ENCODE results near the gene RNF223.

- no peak for TF ChIP-seq EHMT2 (IDR thresholded peaks at IDR 0.05; ENCODE audit: low read depth)
- TF ChIP-seq, protein P1, sequence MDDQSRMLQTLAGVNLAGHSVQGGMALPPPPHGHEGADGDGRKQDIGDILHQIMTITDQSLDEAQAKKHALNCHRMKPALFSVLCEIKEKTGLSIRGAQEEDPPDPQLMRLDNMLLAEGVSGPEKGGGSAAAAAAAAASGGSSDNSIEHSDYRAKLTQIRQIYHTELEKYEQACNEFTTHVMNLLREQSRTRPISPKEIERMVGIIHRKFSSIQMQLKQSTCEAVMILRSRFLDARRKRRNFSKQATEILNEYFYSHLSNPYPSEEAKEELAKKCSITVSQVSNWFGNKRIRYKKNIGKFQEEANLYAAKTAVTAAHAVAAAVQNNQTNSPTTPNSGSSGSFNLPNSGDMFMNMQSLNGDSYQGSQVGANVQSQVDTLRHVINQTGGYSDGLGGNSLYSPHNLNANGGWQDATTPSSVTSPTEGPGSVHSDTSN (IDR thresholded peaks at IDR 0.05), result no peak
- TF ChIP-seq HDAC2 (IDR thresholded peaks at IDR 0.05), result no peak
- no peak for TF ChIP-seq MAFK (IDR thresholded peaks at IDR 0.05; ENCODE audit: partially characterized antibody)
- TF ChIP-seq, protein P2, sequence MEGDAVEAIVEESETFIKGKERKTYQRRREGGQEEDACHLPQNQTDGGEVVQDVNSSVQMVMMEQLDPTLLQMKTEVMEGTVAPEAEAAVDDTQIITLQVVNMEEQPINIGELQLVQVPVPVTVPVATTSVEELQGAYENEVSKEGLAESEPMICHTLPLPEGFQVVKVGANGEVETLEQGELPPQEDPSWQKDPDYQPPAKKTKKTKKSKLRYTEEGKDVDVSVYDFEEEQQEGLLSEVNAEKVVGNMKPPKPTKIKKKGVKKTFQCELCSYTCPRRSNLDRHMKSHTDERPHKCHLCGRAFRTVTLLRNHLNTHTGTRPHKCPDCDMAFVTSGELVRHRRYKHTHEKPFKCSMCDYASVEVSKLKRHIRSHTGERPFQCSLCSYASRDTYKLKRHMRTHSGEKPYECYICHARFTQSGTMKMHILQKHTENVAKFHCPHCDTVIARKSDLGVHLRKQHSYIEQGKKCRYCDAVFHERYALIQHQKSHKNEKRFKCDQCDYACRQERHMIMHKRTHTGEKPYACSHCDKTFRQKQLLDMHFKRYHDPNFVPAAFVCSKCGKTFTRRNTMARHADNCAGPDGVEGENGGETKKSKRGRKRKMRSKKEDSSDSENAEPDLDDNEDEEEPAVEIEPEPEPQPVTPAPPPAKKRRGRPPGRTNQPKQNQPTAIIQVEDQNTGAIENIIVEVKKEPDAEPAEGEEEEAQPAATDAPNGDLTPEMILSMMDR (IDR thresholded peaks at IDR 0.05), result no peak
- no peak for TF ChIP-seq NR3C1 (IDR thresholded peaks at IDR 0.05)
- no peak for TF ChIP-seq KDM1A (IDR thresholded peaks at IDR 0.05; ENCODE audit: low read depth)
- TF ChIP-seq RFX5 (IDR thresholded peaks at IDR 0.05), result no peak
- TF ChIP-seq KDM5A (IDR thresholded peaks at IDR 0.05), result no peak
- no peak for TF ChIP-seq POLR2A (IDR thresholded peaks at IDR 0.05; ENCODE audit: low read length)
Measured at GRCh38 chr1:1122981-1123480, 48.9 kb upstream of the RNF223 start.
